SJCRH30 (cell line): ENCODE results near the gene FBLN5. TPM values are rescaled to one million over a fixed set of nuclear protein-coding genes. Genes with fewer than 3 reads are reported as not detected.

Experiments used
- DNase-seq, 2 experiments: peaks; one replicate each; pipeline ENCODE4 v3.0.0-alpha.2; 2015 to 2020
- H3K27ac ChIP-seq: fragments of 250-450 bp; sonication (Bioruptor Pico); 2 replicates; pipeline ENCODE4 v1.5.1; 2020; ENCODE audit warnings: mild to moderate bottlenecking, moderate library complexity
- H3K27me3 ChIP-seq: fragments of 250-450 bp; sonication (Bioruptor Pico); 2 replicates; pipeline ENCODE4 v1.5.1; 2020; ENCODE audit warnings: mild to moderate bottlenecking, moderate library complexity
- H3K36me3 ChIP-seq: fragments of 250-450 bp; sonication (Bioruptor Pico); 2 replicates; pipeline ENCODE4 v1.5.1; 2020; ENCODE audit warnings: mild to moderate bottlenecking, moderate library complexity
- H3K4me1 ChIP-seq: fragments of 250-450 bp; sonication (Bioruptor Pico); 2 replicates; pipeline ENCODE4 v1.5.1; 2020; ENCODE audit warnings: mild to moderate bottlenecking, moderate library complexity
- H3K4me3 ChIP-seq: fragments of 250-450 bp; sonication (Bioruptor Pico); 2 replicates; pipeline ENCODE4 v1.5.1; 2020; ENCODE audit warnings: mild to moderate bottlenecking, moderate library complexity
- H3K9me3 ChIP-seq: fragments of 250-450 bp; sonication (Bioruptor Pico); replicated peaks from 2 replicates; pipeline ENCODE4 v1.5.1; 2020; ENCODE audit warnings: mild to moderate bottlenecking, moderate library complexity
- total RNA-seq: library from RNA; depleted of rRNA; stranded (reverse); fragments of >200 nt; shearing (Covaris generic); gene quantifications from 2 replicates; pipeline ENCODE4 v1.2.3, GENCODE V29; 2014

Gene FBLN5
- total RNA-seq, 1 experiment from 2014 or later, result 29.6 TPM

DNA sequence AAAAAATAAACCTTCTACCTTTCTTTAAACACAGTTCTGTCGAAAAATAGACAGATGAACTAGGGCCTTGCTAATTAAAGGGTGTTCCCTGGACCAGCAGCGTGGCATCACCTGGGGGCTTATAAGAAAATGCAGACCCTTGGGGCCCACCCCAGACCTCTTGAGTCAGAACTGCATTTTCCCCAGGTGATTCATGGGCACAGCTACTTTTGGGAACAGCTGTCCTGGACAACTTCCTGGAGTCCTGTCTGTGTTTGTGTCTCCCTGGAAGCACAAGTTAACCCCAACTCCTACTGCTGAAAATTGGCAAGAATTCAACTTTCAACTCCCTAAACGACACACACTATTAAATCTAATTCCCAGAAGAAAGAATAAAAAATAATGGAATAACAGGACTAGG is 17.8 kb downstream of the FBLN5 start:
- Histone ChIP-seq H3K36me3 (no peaks in the 10 kb centered on the region; the same call in 1 of the 2 replicates), H3K9me3 (no peaks in the 10 kb centered on the region), H3K4me1 (peaks cover 44% of the 10 kb centered on the region), H3K27ac (peak overlapping the region; percentile 80), H3K4me3 (peak overlapping the region; percentile 32), H3K27me3 (no peaks in the 10 kb centered on the region)
- DNase-seq, result peak; percentile 68 to 73

DNA sequence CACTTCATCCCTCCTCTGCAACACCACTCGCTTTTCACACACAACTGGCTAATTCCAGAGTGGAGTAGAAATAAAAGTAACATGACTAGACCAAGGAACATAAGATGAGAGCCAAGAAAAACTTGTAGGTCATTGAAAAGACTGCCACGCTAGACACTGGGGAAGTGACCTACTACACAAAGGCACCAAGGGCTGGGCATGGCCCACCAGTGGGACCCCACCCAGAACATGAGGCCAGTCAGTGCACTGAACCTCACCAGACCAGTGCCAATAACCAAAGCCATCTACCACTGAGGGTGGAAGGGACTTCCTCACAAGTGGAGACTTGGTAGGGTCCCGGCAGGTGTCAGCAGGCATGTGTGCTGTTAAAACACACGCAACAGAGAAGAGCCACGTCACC is 19.7 kb downstream of the FBLN5 start:
- DNase-seq, result no peak
- H3K4me3 ChIP-seq, result no peak overlapping the region
- H3K27ac ChIP-seq, result no peak overlapping the region
- H3K36me3 ChIP-seq, result no peaks in the 10 kb centered on the region; the same call in 1 of the 2 replicates
- H3K27me3 ChIP-seq, result no peaks in the 10 kb centered on the region
- no peaks in the 10 kb centered on the region for H3K9me3 ChIP-seq
- peaks cover 49% of the 10 kb centered on the region for H3K4me1 ChIP-seq

DNA sequence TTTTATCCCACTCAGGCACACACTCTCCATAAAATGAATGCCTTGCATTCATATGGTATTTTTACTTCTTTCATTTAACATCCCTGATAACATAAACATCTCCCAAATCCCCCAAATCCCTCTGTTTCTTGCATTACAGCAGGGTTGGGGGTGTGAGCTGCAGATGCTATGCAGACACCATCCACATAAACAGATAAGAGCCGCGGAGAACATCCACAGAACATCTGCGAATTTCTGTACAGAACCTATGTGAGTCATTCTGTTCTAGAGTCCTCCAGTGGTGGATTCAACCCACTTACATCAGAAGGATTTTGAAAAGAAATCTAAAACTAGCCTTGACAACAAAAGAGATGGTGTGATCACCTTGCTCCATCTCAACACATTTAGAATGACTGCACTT is 20.3 kb downstream of the FBLN5 start:
- no peak overlapping the region for H3K27ac ChIP-seq
- H3K4me3 ChIP-seq, result no peak overlapping the region
- no peaks in the 10 kb centered on the region; the same call in 1 of the 2 replicates for H3K36me3 ChIP-seq
- H3K27me3 ChIP-seq, result no peaks in the 10 kb centered on the region
- peaks cover 55% of the 10 kb centered on the region for H3K4me1 ChIP-seq
- H3K9me3 ChIP-seq, result no peaks in the 10 kb centered on the region
- DNase-seq, result peak in 1 of 2 experiments; percentile 17

DNA sequence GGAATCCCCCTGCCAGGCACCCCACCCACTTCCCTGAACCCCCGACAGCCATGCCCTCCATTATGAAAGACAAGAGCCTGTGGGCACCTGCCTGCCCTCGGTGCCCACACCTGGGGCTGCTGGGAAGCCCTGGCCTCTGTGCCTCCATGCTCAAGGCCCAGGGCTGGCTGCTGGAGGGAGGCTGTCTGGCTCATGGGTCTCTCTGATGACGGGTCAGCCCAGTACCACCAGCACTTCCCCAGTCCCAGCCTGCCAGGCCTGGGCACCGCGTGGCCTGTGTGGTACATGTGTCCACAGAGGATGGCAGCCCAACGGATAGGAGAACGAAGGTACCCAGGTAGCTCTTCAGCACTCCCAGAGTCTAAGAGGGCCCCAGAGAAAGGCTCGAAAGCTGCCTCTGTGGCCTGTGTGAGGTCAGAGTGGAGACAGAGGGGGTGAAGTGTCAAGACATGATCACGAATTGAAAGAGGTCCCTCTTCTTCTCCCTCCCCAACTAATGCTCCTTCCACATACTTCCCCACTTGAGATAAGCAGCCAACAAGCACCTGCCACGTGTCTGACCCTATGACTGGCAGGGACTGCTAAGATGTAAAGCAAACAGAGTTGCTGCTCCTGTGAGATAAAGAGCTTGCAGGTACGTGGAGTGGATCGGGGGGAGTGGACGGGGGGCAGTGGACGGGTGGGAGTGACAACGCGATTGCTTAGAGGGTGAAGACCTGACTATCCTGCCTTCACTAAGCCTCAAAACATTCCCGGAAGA is 21.2 kb downstream of the FBLN5 start:
- Histone ChIP-seq H3K27me3 (no peaks in the 10 kb centered on the region), H3K36me3 (no peaks in the 10 kb centered on the region; the same call in 1 of the 2 replicates), H3K4me3 (no peak overlapping the region), H3K27ac (no peak overlapping the region), H3K4me1 (peaks cover 55% of the 10 kb centered on the region), H3K9me3 (no peaks in the 10 kb centered on the region)
- no peak for DNase-seq

DNA sequence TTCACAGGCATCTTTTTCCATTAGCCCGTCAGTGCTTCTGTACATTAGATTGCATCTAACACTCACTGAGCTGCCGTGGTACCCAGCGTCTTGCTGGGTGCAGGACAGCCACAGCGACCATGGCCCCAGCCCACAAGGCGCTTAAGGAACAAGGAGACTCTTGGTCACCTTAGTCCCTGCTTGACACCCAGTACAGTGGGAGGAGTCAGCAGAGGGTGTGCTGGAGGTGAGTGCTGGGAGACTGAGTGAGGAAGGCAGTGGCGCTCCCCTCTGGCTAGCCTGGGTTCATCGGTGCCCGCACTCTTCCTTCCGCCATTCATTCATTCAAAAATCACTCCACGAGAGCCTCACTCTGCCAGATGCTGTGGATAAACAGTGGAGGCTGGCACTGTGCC is 21.8 kb downstream of the FBLN5 start:
- Histone ChIP-seq H3K9me3 (no peaks in the 10 kb centered on the region), H3K27me3 (no peaks in the 10 kb centered on the region), H3K4me1 (peaks cover 50% of the 10 kb centered on the region), H3K36me3 (no peaks in the 10 kb centered on the region), H3K4me3 (no peak overlapping the region), H3K27ac (no peak overlapping the region; the same call in 1 of the 2 replicates)
- DNase-seq, result no peak

DNA sequence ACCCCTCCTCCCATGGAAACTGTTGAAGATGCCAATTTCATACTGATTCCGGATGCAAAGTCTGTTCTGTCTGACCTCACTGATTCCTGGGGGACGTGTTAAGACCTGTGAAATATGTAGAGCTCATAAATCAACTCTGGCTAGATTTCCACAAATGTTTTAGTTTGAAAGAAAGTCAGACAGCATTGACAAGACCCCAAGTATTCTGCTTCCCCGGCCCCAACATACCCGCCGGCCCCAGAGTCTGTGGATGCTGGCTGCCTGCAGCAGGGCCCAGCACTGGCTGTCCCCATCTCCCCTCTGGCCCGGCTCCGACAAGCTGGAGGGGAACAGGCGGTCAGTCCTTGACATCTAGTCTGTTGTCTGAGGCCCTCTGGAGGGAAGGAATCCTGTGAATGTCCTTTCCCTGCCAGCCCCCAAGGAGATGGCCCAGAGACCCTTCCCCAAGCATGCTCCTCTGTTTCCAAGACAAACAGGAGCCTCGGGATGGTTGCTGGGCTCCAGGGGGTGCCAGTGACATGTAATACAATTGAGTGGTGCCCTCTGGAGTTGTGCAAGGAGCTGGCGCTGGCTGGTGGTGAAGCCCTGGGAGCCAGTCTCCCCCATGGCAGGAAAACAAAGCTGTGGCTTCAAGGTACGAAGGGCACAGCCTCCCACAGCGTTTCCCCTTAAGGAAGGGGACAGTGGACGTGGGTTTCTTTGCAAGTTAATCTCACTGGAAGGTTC is 22.3 kb downstream of the FBLN5 start:
- H3K27ac ChIP-seq, result peak overlapping the region; percentile 43; the same call in 1 of the 2 replicates

DNA sequence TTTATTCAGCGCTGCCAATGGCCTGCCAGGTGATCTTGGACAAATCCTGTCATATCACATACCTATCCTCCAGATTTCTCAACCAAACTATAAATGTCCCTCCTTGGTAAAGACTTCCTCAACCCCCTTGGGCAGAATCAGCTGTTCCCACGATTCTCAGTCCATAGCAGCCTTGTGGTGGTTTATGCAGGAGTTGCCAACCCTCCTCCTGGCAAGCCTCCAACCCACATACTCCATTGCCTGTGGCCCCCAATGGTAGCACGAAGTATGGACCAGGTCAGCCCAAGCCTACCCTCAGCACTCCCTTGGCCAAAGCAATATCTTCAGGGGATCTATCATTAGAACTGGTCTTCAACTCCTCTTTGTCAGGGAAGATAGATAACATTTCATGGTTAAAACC is 27.0 kb downstream of the FBLN5 start:
- H3K27ac ChIP-seq, result no peak overlapping the region
- H3K4me1 ChIP-seq, result peaks cover 19% of the 10 kb centered on the region
- no peaks in the 10 kb centered on the region for H3K27me3 ChIP-seq
- no peaks in the 10 kb centered on the region for H3K9me3 ChIP-seq
- no peaks in the 10 kb centered on the region for H3K36me3 ChIP-seq
- DNase-seq, result peak in 1 of 2 experiments; percentile 24
- H3K4me3 ChIP-seq, result no peak overlapping the region

More for the DNA sequence above, 22.3 kb downstream of the FBLN5 start:
- Histone ChIP-seq H3K27me3 (no peaks in the 10 kb centered on the region), H3K4me1 (peaks cover 45% of the 10 kb centered on the region), H3K4me3 (no peak overlapping the region), H3K9me3 (no peaks in the 10 kb centered on the region), H3K36me3 (no peaks in the 10 kb centered on the region)
- DNase-seq, result peak in 1 of 2 experiments; percentile 33

DNA sequence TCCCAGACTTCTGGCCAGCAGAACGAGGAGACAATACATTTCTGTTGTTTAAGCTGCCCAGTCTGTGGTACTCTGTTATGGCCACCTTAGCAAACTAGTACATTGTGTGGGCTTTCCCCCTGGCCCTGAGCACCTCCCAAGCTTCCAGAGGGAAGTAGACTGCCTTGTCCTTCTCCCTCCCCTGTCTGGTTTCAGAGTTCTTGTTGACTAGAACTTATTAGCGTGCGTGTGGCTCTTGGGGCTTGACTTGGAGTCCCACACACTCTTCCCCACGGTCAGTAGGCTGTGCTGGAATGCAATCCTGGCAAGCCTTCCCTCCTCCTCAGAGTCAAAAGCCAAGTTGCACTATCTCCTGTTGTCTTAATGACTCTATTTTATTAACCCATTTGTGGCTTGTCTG is 27.7 kb downstream of the FBLN5 start:
- H3K27ac ChIP-seq, result no peak overlapping the region
- no peaks in the 10 kb centered on the region for H3K36me3 ChIP-seq
- H3K4me1 ChIP-seq, result peaks cover 12% of the 10 kb centered on the region
- DNase-seq, result no peak
- H3K27me3 ChIP-seq, result no peaks in the 10 kb centered on the region
- no peak overlapping the region for H3K4me3 ChIP-seq
- H3K9me3 ChIP-seq, result no peaks in the 10 kb centered on the region

DNA sequence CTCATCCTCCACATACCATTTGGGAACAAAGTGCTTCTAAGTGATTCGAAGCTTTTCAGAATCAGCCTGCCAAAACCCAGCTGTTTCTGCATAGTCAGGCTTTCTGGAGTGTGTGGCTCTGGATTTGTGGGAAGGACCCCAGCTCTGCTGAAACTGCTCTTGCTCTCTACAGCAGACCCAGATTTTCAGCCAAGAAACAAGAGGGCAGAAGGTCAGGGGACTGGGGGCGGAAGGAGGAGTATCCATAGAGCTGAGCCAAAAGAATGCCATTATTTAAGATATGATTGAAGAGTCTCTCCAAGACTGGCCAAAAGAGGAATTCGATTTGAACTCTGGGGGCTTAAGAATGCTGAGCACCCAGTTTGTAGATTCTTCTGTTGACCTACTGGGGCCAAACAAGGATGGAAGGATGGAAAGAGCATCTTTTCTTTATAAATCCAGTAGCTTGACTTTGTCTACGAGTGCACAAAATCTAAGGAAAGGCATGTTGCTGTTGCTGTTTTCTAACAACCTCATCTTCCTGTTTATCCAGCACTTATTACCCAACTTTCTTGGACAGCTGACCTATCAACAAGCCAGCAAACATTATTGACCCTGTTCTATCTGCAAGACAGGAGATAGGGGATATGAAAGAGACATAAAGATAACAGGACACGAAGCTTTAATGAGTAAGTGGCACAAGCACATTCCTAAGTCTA is 29.2 kb downstream of the FBLN5 start:
- no peak for DNase-seq
- Histone ChIP-seq H3K27me3 (no peaks in the 10 kb centered on the region), H3K27ac (no peak overlapping the region), H3K4me3 (no peak overlapping the region), H3K9me3 (no peaks in the 10 kb centered on the region), H3K36me3 (no peaks in the 10 kb centered on the region), H3K4me1 (peaks cover 8% of the 10 kb centered on the region; the same call in 1 of the 2 replicates)

DNA sequence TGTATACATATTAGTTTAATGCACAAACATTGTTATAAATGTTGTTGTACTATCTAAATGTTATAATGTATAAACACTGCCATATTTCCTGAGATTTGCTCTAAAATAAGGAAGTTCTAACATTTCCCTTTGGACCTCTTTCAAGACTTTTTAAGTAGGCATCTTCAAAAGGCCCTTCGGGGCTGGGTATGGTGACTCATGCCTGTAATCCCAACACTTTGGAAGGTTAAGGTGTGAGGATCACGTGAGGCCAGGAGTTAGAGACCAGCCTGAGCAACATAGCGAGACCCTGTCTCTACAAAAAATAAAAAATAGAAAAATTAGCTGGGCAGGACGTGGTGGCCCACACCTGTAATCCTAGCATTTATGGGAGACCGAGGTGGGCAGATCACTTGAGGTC is 35.5 kb downstream of the FBLN5 start:
- Histone ChIP-seq H3K36me3 (no peaks in the 10 kb centered on the region), H3K27me3 (no peaks in the 10 kb centered on the region), H3K9me3 (no peaks in the 10 kb centered on the region), H3K27ac (no peak overlapping the region), H3K4me3 (no peak overlapping the region), H3K4me1 (no peaks in the 10 kb centered on the region)
- DNase-seq, result no peak

DNA sequence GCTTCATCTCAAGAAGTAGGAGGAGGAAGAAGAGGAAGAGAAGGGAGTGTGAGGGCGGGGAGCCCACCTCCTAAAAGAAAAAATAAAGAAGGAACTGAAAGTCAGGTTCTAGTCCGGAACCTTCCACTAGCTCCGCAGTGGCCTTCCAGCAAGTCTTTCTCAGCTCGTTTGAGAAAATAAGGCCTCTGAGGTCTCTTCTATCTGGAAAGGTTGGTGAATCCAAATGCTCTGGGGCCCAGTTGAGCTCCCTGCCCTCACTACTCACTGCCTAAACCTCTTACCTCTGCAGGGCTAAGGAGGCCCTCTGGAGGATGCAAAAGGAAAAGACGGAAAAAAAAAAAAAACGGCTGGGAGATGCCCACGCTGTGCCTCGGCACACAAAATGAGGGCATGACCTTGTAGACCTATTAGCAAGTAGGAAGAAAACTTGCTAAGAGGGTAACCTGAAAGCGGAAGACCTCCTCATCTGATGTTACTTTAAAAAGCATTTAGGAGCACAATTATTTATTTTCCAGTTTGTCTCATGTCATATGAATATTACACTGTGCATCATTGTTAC is 35.9 kb downstream of the FBLN5 start:
- no peaks in the 10 kb centered on the region for H3K4me1 ChIP-seq
- H3K27me3 ChIP-seq, result no peaks in the 10 kb centered on the region
- H3K36me3 ChIP-seq, result no peaks in the 10 kb centered on the region
- no peaks in the 10 kb centered on the region for H3K9me3 ChIP-seq
- H3K4me3 ChIP-seq, result no peak overlapping the region
- peak; percentile 46 to 68 for DNase-seq
- no peak overlapping the region for H3K27ac ChIP-seq

DNA sequence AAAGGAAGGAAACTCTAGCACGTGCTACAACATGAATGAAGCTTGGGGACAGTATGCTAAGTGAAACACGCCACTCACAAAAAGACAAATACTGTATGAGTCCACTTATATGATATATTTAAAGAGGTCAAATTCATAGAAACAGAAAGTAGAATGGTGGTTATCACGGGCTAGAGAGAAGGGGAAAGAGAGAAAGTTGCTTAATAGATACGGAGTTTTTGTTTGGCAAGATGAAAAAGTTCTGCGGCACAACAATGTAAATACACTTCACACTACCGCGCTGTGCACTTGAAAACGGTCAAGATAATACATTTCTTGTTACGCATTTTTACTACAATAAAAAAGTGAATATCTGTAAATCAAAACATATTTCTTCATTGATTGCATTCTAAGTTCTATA is 37.3 kb downstream of the FBLN5 start:
- no peak for DNase-seq
- Histone ChIP-seq H3K4me3 (no peak overlapping the region), H3K27me3 (no peaks in the 10 kb centered on the region), H3K9me3 (no peaks in the 10 kb centered on the region), H3K27ac (no peak overlapping the region), H3K36me3 (no peaks in the 10 kb centered on the region), H3K4me1 (no peaks in the 10 kb centered on the region)

DNA sequence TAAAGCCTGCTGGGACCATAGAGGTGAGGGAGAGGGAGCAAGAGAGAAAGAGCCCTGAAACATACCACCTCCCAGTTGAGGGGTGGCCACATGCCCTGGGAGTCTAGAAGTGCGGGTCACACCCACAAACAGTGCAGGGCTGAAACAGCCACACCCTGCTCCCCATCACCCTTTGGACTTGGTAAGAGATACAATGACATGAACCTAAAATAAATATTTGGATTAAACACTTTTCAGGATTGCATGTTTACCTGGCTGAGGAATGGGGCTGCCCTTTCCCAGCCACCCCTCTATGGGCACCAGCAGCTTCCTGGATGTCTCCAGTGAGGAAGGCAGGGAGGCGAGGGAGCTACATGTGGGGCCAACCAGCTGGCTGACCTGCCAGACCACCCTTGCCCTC is 41.1 kb downstream of the FBLN5 start:
- H3K27me3 ChIP-seq, result no peaks in the 10 kb centered on the region
- H3K4me3 ChIP-seq, result no peak overlapping the region
- H3K36me3 ChIP-seq, result no peaks in the 10 kb centered on the region
- H3K9me3 ChIP-seq, result no peaks in the 10 kb centered on the region
- no peak overlapping the region for H3K27ac ChIP-seq
- no peaks in the 10 kb centered on the region for H3K4me1 ChIP-seq
- DNase-seq, result no peak

DNA sequence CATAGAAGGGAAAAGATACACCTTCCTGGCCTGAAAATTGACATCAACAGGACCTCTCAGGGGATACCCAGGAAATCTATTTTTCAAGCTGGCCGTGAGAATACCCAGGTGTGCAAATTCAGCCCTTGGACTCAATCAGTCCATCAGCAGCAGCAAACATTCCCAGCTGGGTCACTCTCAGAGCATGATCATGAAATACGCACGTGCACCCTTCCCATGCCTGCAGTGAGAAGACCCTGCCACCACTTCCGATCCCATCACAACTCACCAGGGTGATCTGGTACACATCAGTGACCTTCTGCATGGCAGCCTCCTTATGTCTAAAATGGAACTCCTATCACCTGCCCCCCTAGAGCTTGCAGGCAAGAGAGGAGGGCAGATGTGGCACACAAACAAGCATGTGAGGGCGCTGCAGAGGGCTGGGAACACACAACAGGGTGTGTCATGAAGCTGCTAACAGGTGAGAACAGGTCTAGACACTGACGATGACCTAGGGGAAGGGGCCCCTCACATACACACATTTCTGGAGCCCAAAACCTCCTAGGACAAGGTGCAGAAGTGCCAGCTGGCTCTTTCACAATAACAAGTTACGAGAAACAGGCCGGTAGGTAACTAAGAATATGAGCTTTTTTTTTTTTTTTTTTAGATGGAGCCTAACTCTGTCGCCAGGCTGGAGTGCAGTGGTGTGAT is 42.4 kb downstream of the FBLN5 start:
- Histone ChIP-seq H3K36me3 (no peaks in the 10 kb centered on the region), H3K4me1 (no peaks in the 10 kb centered on the region), H3K9me3 (no peaks in the 10 kb centered on the region), H3K27ac (no peak overlapping the region), H3K27me3 (no peaks in the 10 kb centered on the region), H3K4me3 (no peak overlapping the region)
- no peak for DNase-seq
